Muscle layer of duodenum (tissue), 2 donors: Measurements from ENCODE around the gene HSPA1L.

Source experiments
- H3K27ac ChIP-seq: one replicate; pipeline ENCODE4 v1.7.0; 2013; ENCODE audit warnings: mild to moderate bottlenecking, low read length
- H3K27me3 ChIP-seq: one replicate; pipeline ENCODE4 v1.7.0; 2013; ENCODE audit warnings: low read depth, mild to moderate bottlenecking, control low read depth, low read length
- H3K36me3 ChIP-seq, 2 donors: one replicate each; pipeline ENCODE4 v1.7.0; 2013; ENCODE audit warnings: low read length in 2 of 2, control low read depth in 1 of 2, mild to moderate bottlenecking in 1 of 2; ENCODE audit not compliant: insufficient read depth in 2 of 2, control insufficient read depth in 1 of 2
- H3K4me1 ChIP-seq, 2 donors: one replicate each; pipeline ENCODE4 v1.7.0; 2013; ENCODE audit warnings: low read length in 2 of 2, mild to moderate bottlenecking in 2 of 2, control low read depth in 1 of 2, moderate library complexity in 1 of 2; ENCODE audit not compliant: insufficient read depth in 2 of 2, control insufficient read depth in 1 of 2
- H3K4me3 ChIP-seq, 2 donors: one replicate each; pipeline ENCODE4 v1.7.0; 2013; ENCODE audit warnings: low read length in 2 of 2, low read depth in 1 of 2, mild to moderate bottlenecking in 1 of 2
- H3K9me3 ChIP-seq, 2 donors: one replicate each; pipeline ENCODE4 v1.7.0; 2013; ENCODE audit warnings: low read length in 2 of 2, control low read depth in 1 of 2, mild to moderate bottlenecking in 1 of 2; ENCODE audit not compliant: control insufficient read depth in 1 of 2
- donor health status: healthy.

The HSPA1L gene

GRCh38 chr6:31778999-31779885 is 35.8 kb downstream of the HSPA1L start:
- no peak overlapping the region for H3K27ac ChIP-seq
- no peak overlapping the region for H3K4me3 ChIP-seq
- H3K4me1 ChIP-seq = peaks cover 0 to 12% of the 10 kb centered on the region in 2 donors
- H3K27me3 ChIP-seq = no peaks in the 10 kb centered on the region
- peaks cover 16 to 52% of the 10 kb centered on the region in 2 donors for H3K36me3 ChIP-seq
- H3K9me3 ChIP-seq = no peaks in the 10 kb centered on the region

- Histone ChIP-seq H3K36me3 (peaks cover 11 to 48% of the 10 kb centered on the region in 2 donors), H3K27me3 (no peaks in the 10 kb centered on the region), H3K27ac (no peak overlapping the region), H3K4me3 (no peak overlapping the region), H3K9me3 (no peaks in the 10 kb centered on the region), H3K4me1 (peaks cover 0 to 12% of the 10 kb centered on the region in 2 donors)
Measured at GRCh38 chr6:31778193-31778592, 36.9 kb downstream of the HSPA1L start.

GRCh38 chr6:31777667-31778050 is 37.4 kb downstream of the HSPA1L start:
- Histone ChIP-seq H3K27me3 (no peaks in the 10 kb centered on the region), H3K36me3 (peaks cover 11 to 44% of the 10 kb centered on the region in 2 donors), H3K9me3 (no peaks in the 10 kb centered on the region), H3K4me1 (peaks cover 0 to 12% of the 10 kb centered on the region in 2 donors), H3K4me3 (no peak overlapping the region), H3K27ac (peak overlapping the region; percentile 45)

GRCh38 chr6:31776989-31777666 is 38.0 kb downstream of the HSPA1L start, which contains the start of gene VWA7:
VWA7 (minus strand) TSS chr6:31777328; CDS start chr6:31776779, 549 bp downstream.
- H3K27ac ChIP-seq = peak within 1 kb of the TSS; percentile 45
- peaks cover 11 to 38% of the 10 kb centered on the region in 2 donors for H3K36me3 ChIP-seq
- no peaks in the 10 kb centered on the region for H3K27me3 ChIP-seq
- no peaks in the 10 kb centered on the region for H3K9me3 ChIP-seq
- H3K4me3 ChIP-seq = peak within 1 kb of the TSS in 1 of 2 donors; percentile 8
- H3K4me1 ChIP-seq = peaks cover 0 to 12% of the 10 kb centered on the region in 2 donors

- Histone ChIP-seq H3K36me3 (peaks cover 11 to 32% of the 10 kb centered on the region in 2 donors), H3K4me3 (peak overlapping the region in 1 of 2 donors; percentile 8), H3K27ac (peak overlapping the region; percentile 14), H3K9me3 (no peaks in the 10 kb centered on the region), H3K4me1 (peaks cover 0 to 12% of the 10 kb centered on the region in 2 donors), H3K27me3 (no peaks in the 10 kb centered on the region)
Measured at GRCh38 chr6:31776485-31776988, 38.5 kb downstream of the HSPA1L start.

- H3K9me3 ChIP-seq = no peaks in the 10 kb centered on the region
- H3K36me3 ChIP-seq = peaks cover 7 to 26% of the 10 kb centered on the region in 2 donors
- H3K27ac ChIP-seq = no peak overlapping the region
- H3K27me3 ChIP-seq = no peaks in the 10 kb centered on the region
- H3K4me1 ChIP-seq = peaks cover 0 to 12% of the 10 kb centered on the region in 2 donors
- no peak overlapping the region for H3K4me3 ChIP-seq
Measured at GRCh38 chr6:31775633-31776484, 39.2 kb downstream of the HSPA1L start.

GRCh38 chr6:31775184-31775583 is 39.9 kb downstream of the HSPA1L start:
- no peak overlapping the region for H3K4me3 ChIP-seq
- H3K9me3 ChIP-seq = no peaks in the 10 kb centered on the region
- H3K4me1 ChIP-seq = peaks cover 0 to 12% of the 10 kb centered on the region in 2 donors
- peaks cover under 1 to 19% of the 10 kb centered on the region in 2 donors for H3K36me3 ChIP-seq
- no peak overlapping the region for H3K27ac ChIP-seq
- no peaks in the 10 kb centered on the region for H3K27me3 ChIP-seq

- H3K27ac ChIP-seq = no peak overlapping the region
- H3K27me3 ChIP-seq = no peaks in the 10 kb centered on the region
- H3K4me3 ChIP-seq = no peak overlapping the region
- H3K4me1 ChIP-seq = peaks cover 0 to 7% of the 10 kb centered on the region in 2 donors
- no peaks in the 10 kb centered on the region for H3K9me3 ChIP-seq
- H3K36me3 ChIP-seq = no peaks in the 10 kb centered on the region
Measured at GRCh38 chr6:31771992-31772358, 43.1 kb downstream of the HSPA1L start.

- Histone ChIP-seq H3K9me3 (no peaks in the 10 kb centered on the region), H3K27ac (no peak overlapping the region), H3K4me3 (no peak overlapping the region), H3K36me3 (no peaks in the 10 kb centered on the region), H3K4me1 (peaks cover 0 to 3% of the 10 kb centered on the region in 2 donors), H3K27me3 (no peaks in the 10 kb centered on the region)
Measured at GRCh38 chr6:31770860-31771259, 44.2 kb downstream of the HSPA1L start.

GRCh38 chr6:31769684-31770371 is 45.3 kb downstream of the HSPA1L start:
- Histone ChIP-seq H3K4me3 (no peak overlapping the region), H3K4me1 (peaks cover 0 to 7% of the 10 kb centered on the region in 2 donors), H3K27me3 (no peaks in the 10 kb centered on the region), H3K36me3 (no peaks in the 10 kb centered on the region), H3K27ac (no peak overlapping the region), H3K9me3 (no peaks in the 10 kb centered on the region)
